Fibroblast of pulmonary artery (primary cell): Measurements from ENCODE around the gene SBSN.
A peak's percentile ranks its signal among the peaks of the same experiment; 100 is the strongest.

Experiments
- DNase-seq: peaks from one replicate; pipeline ENCODE4 v3.0.0-alpha.2; 2010; ENCODE audit warnings: low read depth
- H3K4me3 ChIP-seq: replicated peaks from 2 replicates; pipeline ENCODE4 v1.5.1; 2011; ENCODE audit warnings: low read depth, mild to moderate bottlenecking, control low read depth, low read length, moderate library complexity
- CTCF ChIP-seq: IDR thresholded peaks from 2 replicates; pipeline ENCODE4 v1.5.1; 2011; ENCODE audit warnings: mild to moderate bottlenecking, control low read depth, low read length, inconsistent platforms; ENCODE audit errors: missing control alignments

The SBSN gene

DNA sequence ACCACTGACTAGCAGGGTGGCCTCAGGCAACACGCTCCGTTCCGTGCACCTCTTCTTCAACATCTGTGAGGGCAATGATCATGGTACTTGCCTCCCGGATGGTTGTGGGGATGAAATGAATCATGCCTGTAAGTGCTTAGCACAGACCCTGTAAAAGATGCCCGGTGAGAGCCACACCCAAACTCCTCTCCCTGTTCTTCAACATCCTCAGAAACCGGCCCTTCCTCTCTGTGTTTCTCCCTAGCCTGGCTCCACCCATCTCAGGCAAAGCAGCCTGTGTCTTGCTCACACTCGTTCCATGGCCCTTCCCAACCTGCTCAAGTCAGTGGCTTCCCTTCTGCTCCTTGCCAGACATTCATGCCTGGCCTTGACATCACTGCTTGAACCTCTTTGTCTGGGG lies 8.8 kb downstream of the SBSN start:
- no peak overlapping the region for H3K4me3 ChIP-seq
- peak; percentile 22 for DNase-seq
- no peak for TF ChIP-seq CTCF

- DNase-seq = peak; percentile 98
- TF ChIP-seq CTCF = no peak
- H3K4me3 ChIP-seq = no peak overlapping the region
These were observed 9.8 kb downstream of the SBSN start for GRCh38 chr19:35518313-35518712.

- no peak for DNase-seq
- no peak overlapping the region for H3K4me3 ChIP-seq
- TF ChIP-seq CTCF = no peak
These were observed 10.8 kb downstream of the SBSN start for GRCh38 chr19:35517342-35517741.

- DNase-seq = no peak
These were observed 11.8 kb downstream of the SBSN start for GRCh38 chr19:35516310-35516709.

GRCh38 chr19:35514282-35514809 lies 13.8 kb downstream of the SBSN start:
- TF ChIP-seq CTCF = no peak
- peak; percentile 54 for DNase-seq
- no peak overlapping the region for H3K4me3 ChIP-seq

More at GRCh38 chr19:35516310-35516709, 11.8 kb downstream of the SBSN start:
- TF ChIP-seq CTCF = no peak
- H3K4me3 ChIP-seq = no peak overlapping the region

DNA sequence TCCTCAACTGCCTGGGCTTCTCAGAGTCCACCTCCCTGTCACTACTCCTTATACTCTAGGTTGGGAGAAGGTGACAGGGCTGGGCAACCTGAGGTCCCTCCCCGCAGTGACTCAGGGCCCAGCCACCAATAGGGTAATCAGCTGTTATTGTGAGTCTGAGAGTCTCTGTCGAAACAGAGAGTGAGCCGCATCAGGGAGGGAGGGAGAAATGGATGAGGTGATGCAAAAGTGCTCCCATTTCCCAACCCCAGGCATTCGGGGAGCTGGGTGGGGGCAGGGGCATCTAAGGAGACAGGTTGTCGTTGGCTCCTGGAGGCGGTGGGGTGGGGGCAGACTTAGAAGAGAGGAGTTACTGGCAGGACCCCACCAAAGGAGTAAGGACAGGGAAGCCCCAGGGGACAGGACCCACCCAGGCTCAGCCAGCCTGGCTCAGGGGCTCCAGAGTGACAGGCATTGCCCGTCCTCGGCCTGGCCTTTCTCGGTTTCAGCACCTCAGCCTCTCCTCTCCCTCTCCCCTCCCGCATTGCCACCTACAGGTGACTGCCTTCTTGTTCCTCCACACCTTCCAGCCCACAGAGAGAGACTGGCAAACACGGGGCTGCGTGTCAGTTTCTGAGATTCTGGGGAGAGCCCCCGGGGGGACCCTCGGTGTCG lies 14.4 kb downstream of the SBSN start, which contains the start of gene DMKN:
DMKN (minus strand) TSS at position 22 of the 654 bp plus-strand sequence. CDS start 174 bp downstream, outside the sequence.
- no peak within 1 kb of the TSS for H3K4me3 ChIP-seq
- no peak for TF ChIP-seq CTCF
- DNase-seq = peak; percentile 66
